OCI-LY7 (cell line): Measurements from ENCODE around the gene ANKFY1. TPM values are rescaled to one million over a fixed set of nuclear protein-coding genes. Genes with fewer than 3 reads are reported as not detected.

Experiments used
- BruUV-seq: library from RNA; stranded (reverse); fragments of 400-500 nt; replicated peaks from 2 replicates; lab custom pipeline; 2021; lab: Mats Ljungman, UMichigan
- CTCF ChIA-PET: fragments of 300-600 bp; sonication (Branson Sonifier 250); formaldehyde crosslinking; loops from one replicate; lab custom pipeline; 2022; ENCODE audit warnings: antibody characterized with exemption; ENCODE audit not compliant: unreplicated experiment; lab: Charles Lee
- POLR2A ChIA-PET: fragments of 300-600 bp; sonication (Branson Sonifier 250); formaldehyde crosslinking; loops from one replicate; lab custom pipeline; 2022; ENCODE audit warnings: antibody characterized with exemption; lab: Charles Lee
- DNase-seq: peaks from one replicate; pipeline ENCODE4 v3.0.0-alpha.2; 2015; ENCODE audit warnings: low spot score
- H2AFZ ChIP-seq: fragments of 200-600 bp; sonication (generic), shearing (Covaris generic); 2 replicates; pipeline ENCODE4 v1.6.1; 2014; ENCODE audit warnings: mild to moderate bottlenecking, antibody characterized with exemption, low read length, moderate library complexity
- H3K27ac ChIP-seq: fragments of 200-600 bp; sonication (generic); 2 replicates; pipeline ENCODE4 v1.5.1; 2014; ENCODE audit warnings: mixed run types, low read depth, mild to moderate bottlenecking, moderate library complexity, low read length, inconsistent platforms; ENCODE audit not compliant: poor library complexity, severe bottlenecking
- H3K36me3 ChIP-seq: fragments of 200-600 bp; sonication (generic); 2 replicates; pipeline ENCODE4 v1.6.1; 2014; ENCODE audit warnings: mild to moderate bottlenecking, antibody characterized with exemption, low read length, moderate library complexity, mixed read lengths; ENCODE audit not compliant: insufficient read depth
- H3K4me1 ChIP-seq: fragments of 200-600 bp; sonication (generic); 2 replicates; pipeline ENCODE4 v1.5.1; 2014; ENCODE audit warnings: mild to moderate bottlenecking, low read length; ENCODE audit not compliant: insufficient read depth, poor library complexity, severe bottlenecking
- H3K4me2 ChIP-seq: fragments of 200-600 bp; sonication (generic); 2 replicates; pipeline ENCODE4 v1.6.1; 2014; ENCODE audit warnings: mild to moderate bottlenecking, low read length
- H3K4me3 ChIP-seq: fragments of 200-600 bp; sonication (generic); 2 replicates; pipeline ENCODE4 v1.5.1; 2014; ENCODE audit warnings: mild to moderate bottlenecking, low read depth, low read length; ENCODE audit not compliant: poor library complexity, severe bottlenecking
- H3K79me2 ChIP-seq: fragments of 200-600 bp; sonication (generic); 2 replicates; pipeline ENCODE4 v1.6.1; 2016; ENCODE audit warnings: low read depth, mild to moderate bottlenecking, low read length, moderate library complexity, mixed read lengths; ENCODE audit not compliant: insufficient read depth
- H3K9me2 ChIP-seq: fragments of 200-600 bp; sonication (generic); 2 replicates; pipeline ENCODE4 v1.6.1; 2016; ENCODE audit warnings: mild to moderate bottlenecking, low read length, mixed read lengths; ENCODE audit not compliant: insufficient read depth
- H3K9me3 ChIP-seq: fragments of 200-600 bp; sonication (generic); 2 replicates; pipeline ENCODE4 v1.6.1; 2014; ENCODE audit warnings: mild to moderate bottlenecking, mixed run types, low read length, mixed read lengths
- H4K20me1 ChIP-seq: fragments of 200-600 bp; sonication (generic); 2 replicates; pipeline ENCODE4 v1.6.1; 2014; ENCODE audit warnings: mild to moderate bottlenecking, antibody characterized with exemption, low read length, moderate library complexity, mixed read lengths; ENCODE audit not compliant: insufficient read depth
- CTCF ChIP-seq: fragments of 200-600 bp; sonication (generic); conservative IDR thresholded peaks from 2 replicates; pipeline ENCODE4 v1.5.1; 2014; ENCODE audit warnings: mild to moderate bottlenecking, antibody characterized with exemption, low read length, moderate library complexity, mixed read lengths
- EZH2phosphoT487 ChIP-seq: fragments of 200-600 bp; sonication (generic); IDR thresholded peaks from 2 replicates; pipeline ENCODE4 v1.6.1; 2018; ENCODE audit warnings: low read depth, borderline replicate concordance, mild to moderate bottlenecking, mixed run types, antibody characterized with exemption, low read length, moderate library complexity, mixed read lengths
- intact Hi-C: fragments of 100-400 bp; cut with micrococcal nuclease; formaldehyde crosslinking; loops from one replicate; pipeline ENCODE4 v1.10.0; 2022; ENCODE audit not compliant: unreplicated experiment
- total RNA-seq, 2 experiments: library from RNA; depleted of rRNA in 1 of 2; stranded (reverse); fragments of >200 nt in 1 of 2; shearing (Covaris generic) in 1 of 2; gene quantifications; 2 replicates each; pipeline ENCODE4 v1.2.3, GENCODE V29; 2014 to 2022

Gene ANKFY1
- total RNA-seq, 2 experiments from 2014 or later, result 25.9 to 56.7 TPM

- Histone ChIP-seq H2AFZ (no peak overlapping the region), H3K79me2 (no peaks in the 10 kb centered on the region), H4K20me1 (no peaks in the 10 kb centered on the region), H3K4me2 (no peak overlapping the region), H3K9me3 (no peaks in the 10 kb centered on the region), H3K4me3 (no peak overlapping the region), H3K4me1 (no peaks in the 10 kb centered on the region), H3K27ac (no peak overlapping the region), H3K9me2 (no peaks in the 10 kb centered on the region), H3K36me3 (peaks cover 100% of the 10 kb centered on the region)
- POLR2A ChIA-PET, result no interaction called here
- no TSS peak for BruUV-seq
- intact Hi-C loops, result no loop called here
- TF ChIP-seq EZH2phosphoT487 (no peak), CTCF (no peak)
- DNase-seq, result no peak
- CTCF ChIA-PET, result no interaction called here
Measured at GRCh38 chr17:4174556-4174955, 89.2 kb downstream of the ANKFY1 start.

GRCh38 chr17:4173781-4174180 lies 90.0 kb downstream of the ANKFY1 start:
- no peak overlapping the region for H3K4me2 ChIP-seq
- no peaks in the 10 kb centered on the region for H3K4me1 ChIP-seq
- no peaks in the 10 kb centered on the region for H3K79me2 ChIP-seq
- no peaks in the 10 kb centered on the region for H3K9me2 ChIP-seq
- no peak for DNase-seq
- H3K4me3 ChIP-seq, result no peak overlapping the region
- H2AFZ ChIP-seq, result no peak overlapping the region
- no peak for TF ChIP-seq CTCF
- TF ChIP-seq EZH2phosphoT487, result no peak
- no TSS peak for BruUV-seq
- H3K27ac ChIP-seq, result no peak overlapping the region
- ChIA-PET CTCF (no interaction called here), POLR2A (no interaction called here)
- H3K9me3 ChIP-seq, result no peaks in the 10 kb centered on the region
- H3K36me3 ChIP-seq, result peaks cover 100% of the 10 kb centered on the region
- H4K20me1 ChIP-seq, result no peaks in the 10 kb centered on the region
- intact Hi-C loops, result no loop called here

GRCh38 chr17:4172356-4172755 lies 91.4 kb downstream of the ANKFY1 start:
- Histone ChIP-seq H3K4me2 (no peak overlapping the region), H3K9me2 (no peaks in the 10 kb centered on the region), H3K4me1 (no peaks in the 10 kb centered on the region), H3K79me2 (no peaks in the 10 kb centered on the region), H3K9me3 (no peaks in the 10 kb centered on the region), H3K27ac (no peak overlapping the region), H2AFZ (no peak overlapping the region), H3K4me3 (no peak overlapping the region), H3K36me3 (peaks cover 99% of the 10 kb centered on the region), H4K20me1 (no peaks in the 10 kb centered on the region)
- ChIA-PET POLR2A (no interaction called here), CTCF (no interaction called here)
- intact Hi-C loops, result no loop called here
- no peak for DNase-seq
- TF ChIP-seq EZH2phosphoT487 (no peak), CTCF (no peak)
- no TSS peak for BruUV-seq
